ENCODE data around the gene ITPK1. TPM values are rescaled to one million over a fixed set of nuclear protein-coding genes. Genes with fewer than 3 reads are reported as not detected.

ITPK1 gene
- total RNA-seq, 2 experiments from 2014 or later, result 78.5 to 83.5 TPM

GRCh38 chr14:92929689-92930608 lies 185.8 kb downstream of the ITPK1 start:
- no peak for TF ChIP-seq CTCF (IDR thresholded peaks at IDR 0.05)
- intact Hi-C loops (cut with micrococcal nuclease), result no loop called here
- no peaks in the 10 kb centered on the region for H3K36me3 Mint-ChIP-seq (ENCODE audit: low read depth)
- H3K4me3 Mint-ChIP-seq, result no peak overlapping the region
- peaks cover 6% of the 10 kb centered on the region for H3K27me3 Mint-ChIP-seq
- ATAC-seq (no peak), DNase-seq (no peak)
- H3K27ac Mint-ChIP-seq, result no peak overlapping the region
- CTCF ChIA-PET, result no interaction called here
- no peaks in the 10 kb centered on the region for H3K9me3 Mint-ChIP-seq
- H3K4me1 Mint-ChIP-seq (ENCODE audit: low read depth), result no peaks in the 10 kb centered on the region
- POLR2A ChIA-PET, result interaction anchor here (0.5 to 1.2 kb wide), 2 partner anchors 9 to 14 kb away, joined by 3 read pairs; no protein-coding TSS in a partner anchor

- Mint-ChIP-seq H3K27me3 (peaks cover 11% of the 10 kb centered on the region), H3K4me3 (no peak overlapping the region), H3K27ac (no peak overlapping the region), H3K36me3 (ENCODE audit: low read depth) (no peaks in the 10 kb centered on the region), H3K4me1 (ENCODE audit: low read depth) (no peaks in the 10 kb centered on the region), H3K9me3 (no peaks in the 10 kb centered on the region)
- DNase-seq (no peak), ATAC-seq (no peak)
- ChIA-PET CTCF (no interaction called here), POLR2A (no interaction called here)
- intact Hi-C loops (cut with micrococcal nuclease), result no loop called here
- no peak for TF ChIP-seq CTCF (IDR thresholded peaks at IDR 0.05)
Measured at GRCh38 chr14:92928961-92929688, 186.6 kb downstream of the ITPK1 start.

GRCh38 chr14:92928258-92928629 lies 187.5 kb downstream of the ITPK1 start:
- no peak for TF ChIP-seq CTCF (IDR thresholded peaks at IDR 0.05)
- DNase-seq (no peak), ATAC-seq (no peak)
- Mint-ChIP-seq H3K4me3 (no peak overlapping the region), H3K27me3 (peaks cover 13% of the 10 kb centered on the region), H3K9me3 (no peaks in the 10 kb centered on the region), H3K4me1 (ENCODE audit: low read depth) (no peaks in the 10 kb centered on the region), H3K27ac (no peak overlapping the region), H3K36me3 (ENCODE audit: low read depth) (no peaks in the 10 kb centered on the region)
- intact Hi-C loops (cut with micrococcal nuclease), result no loop called here
- ChIA-PET CTCF (no interaction called here), POLR2A (no interaction called here)

GRCh38 chr14:92927349-92928257 lies 188.1 kb downstream of the ITPK1 start:
- ChIA-PET POLR2A (no interaction called here), CTCF (interaction anchor here (1.2 kb wide), 1 partner anchor 205 kb away, joined by 3 read pairs; no protein-coding TSS in a partner anchor)
- no peak overlapping the region for H3K4me3 Mint-ChIP-seq
- peaks cover 14% of the 10 kb centered on the region for H3K27me3 Mint-ChIP-seq
- H3K27ac Mint-ChIP-seq, result no peak overlapping the region
- no peak for ATAC-seq
- TF ChIP-seq CTCF (IDR thresholded peaks at IDR 0.05), result no peak
- peaks cover 1% of the 10 kb centered on the region for H3K4me1 Mint-ChIP-seq (ENCODE audit: low read depth)
- no peaks in the 10 kb centered on the region for H3K36me3 Mint-ChIP-seq (ENCODE audit: low read depth)
- intact Hi-C loops (cut with micrococcal nuclease), result no loop called here
- no peaks in the 10 kb centered on the region for H3K9me3 Mint-ChIP-seq
- no peak for DNase-seq
